Loucy (cell line): Measurements from ENCODE around the gene PROS1.

Source experiments
- CTCF ChIP-seq: fragments of 200-600 bp; sonication (generic); conservative IDR thresholded peaks from 2 replicates; pipeline ENCODE4 v1.5.1; 2014; ENCODE audit warnings: mild to moderate bottlenecking, antibody characterized with exemption, low read length
- EZH2phosphoT487 ChIP-seq: fragments of 200-600 bp; IDR thresholded peaks from 2 replicates; pipeline ENCODE4 v1.6.1; 2018; ENCODE audit warnings: antibody characterized with exemption, mild to moderate bottlenecking, moderate library complexity, borderline replicate concordance

- no peak for TF ChIP-seq CTCF
- TF ChIP-seq EZH2phosphoT487: no peak
These were observed 37.6 kb upstream of the PROS1 start for GRCh38 chr3:94011233-94011711.
